Measurements from ENCODE around the gene FBN3. TPM values are rescaled to one million over a fixed set of nuclear protein-coding genes. Genes with fewer than 3 reads are reported as not detected.

FBN3 gene
- polyA plus RNA-seq, 1 donor (not counting 4 experiments of a cell fraction or from before 2014, with no cell fraction given), result not detected

DNA sequence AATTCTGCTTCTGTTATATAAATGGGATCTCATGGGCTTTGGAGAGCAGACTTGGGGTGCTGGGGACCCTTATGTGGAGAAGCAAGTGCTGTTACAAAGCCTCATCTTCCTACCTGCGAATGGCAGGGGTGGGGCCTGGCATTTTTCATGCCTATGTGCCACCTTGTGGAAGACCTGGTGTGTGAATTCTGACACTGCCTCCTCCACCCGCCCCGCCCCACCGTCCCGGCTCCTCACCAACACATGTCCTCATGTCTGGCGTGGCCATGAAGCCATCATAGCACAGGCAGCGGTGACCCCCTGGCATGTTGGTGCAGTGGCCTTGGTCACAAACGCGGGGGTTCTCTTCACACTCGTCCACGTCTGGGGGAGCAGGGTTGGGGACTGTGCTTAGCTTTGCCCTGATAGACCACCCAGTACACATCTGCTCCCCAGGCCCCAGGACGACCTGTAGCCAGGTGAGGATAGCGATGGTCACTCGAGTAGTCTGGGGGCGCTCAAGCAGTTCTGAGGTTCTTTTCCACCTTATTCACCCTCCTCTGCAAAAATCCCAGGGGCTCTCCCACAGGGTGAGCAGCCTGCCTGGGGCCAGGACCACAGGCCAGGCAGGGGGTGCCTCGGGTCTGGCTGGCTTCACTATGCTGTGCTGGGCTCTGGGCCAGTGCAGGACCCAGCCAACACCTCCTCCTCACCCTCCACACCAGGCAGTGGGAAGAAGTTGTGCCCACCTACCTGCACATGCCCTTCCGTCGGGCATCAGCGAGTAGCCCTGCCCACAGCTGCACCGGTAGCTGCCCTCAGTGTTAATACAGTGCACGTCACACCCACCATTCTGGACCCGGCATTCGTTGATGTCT, 32.7 kb downstream of the FBN3 start:
- Histone ChIP-seq H3K4me1 (ENCODE audit: control insufficient read depth, extremely low read depth, insufficient read depth, low read length) (no peaks in the 10 kb centered on the region), H3K27ac (ENCODE audit: control insufficient read depth, insufficient read depth, low read length) (no peak overlapping the region), H3K79me2 (ENCODE audit: control insufficient read depth, insufficient read depth, low read length) (no peaks in the 10 kb centered on the region), H3K9me1 (ENCODE audit: control insufficient read depth, extremely low read depth, insufficient read depth, low read length) (no peaks in the 10 kb centered on the region), H3K27me3 (ENCODE audit: control insufficient read depth, extremely low read depth, insufficient read depth, low read length) (no peaks in the 10 kb centered on the region), H4K20me1 (ENCODE audit: control insufficient read depth, extremely low read depth, insufficient read depth, low read length) (no peaks in the 10 kb centered on the region), H3K4me2 (ENCODE audit: control insufficient read depth, extremely low read depth, insufficient read depth, low read depth, low read length) (no peak overlapping the region), H3K9ac (ENCODE audit: control insufficient read depth, extremely low read depth, insufficient read depth, low read length) (no peak overlapping the region), H3K9me3 (ENCODE audit: control insufficient read depth, low read depth, low read length) (no peaks in the 10 kb centered on the region), H3K36me3 (ENCODE audit: control insufficient read depth in 2 of 2, extremely low read depth in 1 of 2, insufficient read depth in 2 of 2, low read length in 2 of 2) (no peaks in the 10 kb centered on the region), H3K4me3 (ENCODE audit: control insufficient read depth in 2 of 3, extremely low read depth in 1 of 3, insufficient read depth in 2 of 3, low read depth in 1 of 3, low read length in 3 of 3) (no peak overlapping the region), H2AFZ (ENCODE audit: control insufficient read depth, low read length) (no peak overlapping the region)
- dilution Hi-C loops (cut with MboI; ENCODE audit: extremely low pct_ligation_motif_present, low sequenced_read_pairs), result no loop called here
- no peak for FAIRE-seq
- no peak for DNase-seq (ENCODE audit: low read depth, low spot score)
- TF ChIP-seq EZH2 (IDR thresholded peaks at IDR 0.05; ENCODE audit: low read length), result no peak
- TF ChIP-seq, protein P1, sequence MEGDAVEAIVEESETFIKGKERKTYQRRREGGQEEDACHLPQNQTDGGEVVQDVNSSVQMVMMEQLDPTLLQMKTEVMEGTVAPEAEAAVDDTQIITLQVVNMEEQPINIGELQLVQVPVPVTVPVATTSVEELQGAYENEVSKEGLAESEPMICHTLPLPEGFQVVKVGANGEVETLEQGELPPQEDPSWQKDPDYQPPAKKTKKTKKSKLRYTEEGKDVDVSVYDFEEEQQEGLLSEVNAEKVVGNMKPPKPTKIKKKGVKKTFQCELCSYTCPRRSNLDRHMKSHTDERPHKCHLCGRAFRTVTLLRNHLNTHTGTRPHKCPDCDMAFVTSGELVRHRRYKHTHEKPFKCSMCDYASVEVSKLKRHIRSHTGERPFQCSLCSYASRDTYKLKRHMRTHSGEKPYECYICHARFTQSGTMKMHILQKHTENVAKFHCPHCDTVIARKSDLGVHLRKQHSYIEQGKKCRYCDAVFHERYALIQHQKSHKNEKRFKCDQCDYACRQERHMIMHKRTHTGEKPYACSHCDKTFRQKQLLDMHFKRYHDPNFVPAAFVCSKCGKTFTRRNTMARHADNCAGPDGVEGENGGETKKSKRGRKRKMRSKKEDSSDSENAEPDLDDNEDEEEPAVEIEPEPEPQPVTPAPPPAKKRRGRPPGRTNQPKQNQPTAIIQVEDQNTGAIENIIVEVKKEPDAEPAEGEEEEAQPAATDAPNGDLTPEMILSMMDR (optimal IDR thresholded peaks at IDR 0.05 in 1 of 3, IDR thresholded peaks at IDR 0.05 in 1 of 3, conservative IDR thresholded peaks at IDR 0.05 in 1 of 3; ENCODE audit: extremely low read depth in 1 of 3, insufficient read depth in 2 of 3, low read length in 3 of 3), result no peak

DNA sequence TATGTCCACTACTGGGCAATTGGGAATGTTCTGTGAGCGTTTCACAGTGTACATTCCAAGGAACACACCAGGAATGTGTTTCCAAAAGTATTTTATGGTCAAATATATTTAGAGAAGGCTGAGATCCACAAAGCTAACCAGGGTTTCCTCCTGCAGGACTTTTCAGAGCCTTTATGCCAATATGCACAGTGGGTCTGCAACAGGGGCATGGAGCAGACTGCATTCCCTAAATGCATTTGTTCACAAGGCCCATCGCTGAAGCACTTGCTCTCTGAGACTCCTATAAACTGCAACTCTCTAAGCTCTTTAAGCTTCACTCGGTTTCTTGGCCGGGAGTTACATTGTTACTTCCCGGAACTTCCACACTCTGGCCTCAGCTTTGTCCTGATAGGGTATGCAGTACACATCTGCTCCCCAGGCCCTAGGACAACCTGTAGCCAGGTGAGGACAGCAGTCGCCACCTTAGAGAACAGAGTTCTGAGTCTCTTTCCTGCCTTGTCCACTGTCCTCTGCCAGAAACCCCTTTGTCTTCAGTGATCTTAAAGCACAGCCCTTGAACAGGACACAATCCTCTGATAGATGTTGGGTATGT, 33.5 kb downstream of the FBN3 start:
- TF ChIP-seq EZH2 (IDR thresholded peaks at IDR 0.05; ENCODE audit: low read length), result no peak
- TF ChIP-seq, protein P1 (optimal IDR thresholded peaks at IDR 0.05 in 1 of 3, IDR thresholded peaks at IDR 0.05 in 1 of 3, conservative IDR thresholded peaks at IDR 0.05 in 1 of 3; ENCODE audit: extremely low read depth in 1 of 3, insufficient read depth in 2 of 3, low read length in 3 of 3), result no peak
- dilution Hi-C loops (cut with MboI; ENCODE audit: extremely low pct_ligation_motif_present, low sequenced_read_pairs), result no loop called here
- H3K4me2 ChIP-seq (ENCODE audit: control insufficient read depth, extremely low read depth, insufficient read depth, low read depth, low read length), result no peak overlapping the region

More for the DNA sequence above, 33.5 kb downstream of the FBN3 start:
- no peak overlapping the region for H3K9ac ChIP-seq (ENCODE audit: control insufficient read depth, extremely low read depth, insufficient read depth, low read length)
- no peaks in the 10 kb centered on the region for H3K9me3 ChIP-seq (ENCODE audit: control insufficient read depth, low read depth, low read length)
- no peaks in the 10 kb centered on the region for H3K4me1 ChIP-seq (ENCODE audit: control insufficient read depth, extremely low read depth, insufficient read depth, low read length)
- no peaks in the 10 kb centered on the region for H4K20me1 ChIP-seq (ENCODE audit: control insufficient read depth, extremely low read depth, insufficient read depth, low read length)
- no peaks in the 10 kb centered on the region for H3K79me2 ChIP-seq (ENCODE audit: control insufficient read depth, insufficient read depth, low read length)
- no peaks in the 10 kb centered on the region for H3K27me3 ChIP-seq (ENCODE audit: control insufficient read depth, extremely low read depth, insufficient read depth, low read length)
- FAIRE-seq, result no peak
- no peak for DNase-seq (ENCODE audit: low read depth, low spot score)
- H3K4me3 ChIP-seq (ENCODE audit: control insufficient read depth in 2 of 3, extremely low read depth in 1 of 3, insufficient read depth in 2 of 3, low read depth in 1 of 3, low read length in 3 of 3), result no peak overlapping the region
- H2AFZ ChIP-seq (ENCODE audit: control insufficient read depth, low read length), result no peak overlapping the region
- no peaks in the 10 kb centered on the region for H3K9me1 ChIP-seq (ENCODE audit: control insufficient read depth, extremely low read depth, insufficient read depth, low read length)
- no peak overlapping the region for H3K27ac ChIP-seq (ENCODE audit: control insufficient read depth, insufficient read depth, low read length)
- no peaks in the 10 kb centered on the region for H3K36me3 ChIP-seq (ENCODE audit: control insufficient read depth in 2 of 2, extremely low read depth in 1 of 2, insufficient read depth in 2 of 2, low read length in 2 of 2)

All from keratinocyte (primary cell).